ENCODE results near the gene SLC6A15. TPM values are rescaled to one million over a fixed set of nuclear protein-coding genes. Genes with fewer than 3 reads are reported as not detected.

SLC6A15 gene
- total RNA-seq, 4 donors from 2014 or later: 2.2 to 5.9 (median 4.0) TPM

DNA sequence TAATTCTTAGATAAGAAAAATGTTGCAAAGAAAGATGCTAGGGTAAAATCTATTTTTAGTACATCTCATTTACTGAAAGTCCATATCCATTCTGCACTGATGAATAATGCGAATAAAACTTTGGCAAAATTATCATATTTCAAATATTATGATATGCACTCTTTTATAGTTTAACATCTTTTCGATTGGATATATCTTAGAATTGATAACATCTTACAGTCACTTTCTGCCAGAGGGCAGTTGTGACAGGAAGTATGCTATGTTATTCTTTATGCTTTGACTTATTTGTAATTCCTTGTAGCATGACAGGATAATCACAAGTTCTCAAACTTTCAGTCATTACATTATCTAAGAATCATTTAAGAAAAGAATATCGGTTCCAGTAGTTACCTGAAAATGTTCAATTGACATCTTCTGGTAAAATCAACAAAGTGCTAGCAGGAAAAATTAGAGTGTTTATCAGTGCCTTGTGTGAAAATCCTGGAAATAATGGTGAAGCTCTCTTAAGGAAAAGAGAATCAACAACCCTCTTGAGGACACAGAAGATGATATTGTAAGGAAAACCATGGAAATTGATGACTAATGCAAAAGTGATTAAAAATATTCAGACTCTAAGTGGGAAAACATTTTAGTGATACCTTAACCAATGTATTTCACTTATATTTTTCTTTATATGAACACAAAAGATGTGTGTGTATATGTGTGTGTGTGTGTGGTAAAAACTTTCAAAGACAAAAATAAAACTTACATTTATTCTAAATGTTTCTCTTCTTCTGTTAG lies 95.5 kb downstream of the SLC6A15 start:
- no peak overlapping the region for H3K27ac ChIP-seq
- H3K4me1 ChIP-seq: no peaks in the 10 kb centered on the region
- TF ChIP-seq EP300 (IDR thresholded peaks at IDR 0.05) (no peak), POLR2AphosphoS5 (IDR thresholded peaks at IDR 0.05) (no peak), POLR2A (IDR thresholded peaks at IDR 0.05) (no peak)
- TF ChIP-seq, protein P1, sequence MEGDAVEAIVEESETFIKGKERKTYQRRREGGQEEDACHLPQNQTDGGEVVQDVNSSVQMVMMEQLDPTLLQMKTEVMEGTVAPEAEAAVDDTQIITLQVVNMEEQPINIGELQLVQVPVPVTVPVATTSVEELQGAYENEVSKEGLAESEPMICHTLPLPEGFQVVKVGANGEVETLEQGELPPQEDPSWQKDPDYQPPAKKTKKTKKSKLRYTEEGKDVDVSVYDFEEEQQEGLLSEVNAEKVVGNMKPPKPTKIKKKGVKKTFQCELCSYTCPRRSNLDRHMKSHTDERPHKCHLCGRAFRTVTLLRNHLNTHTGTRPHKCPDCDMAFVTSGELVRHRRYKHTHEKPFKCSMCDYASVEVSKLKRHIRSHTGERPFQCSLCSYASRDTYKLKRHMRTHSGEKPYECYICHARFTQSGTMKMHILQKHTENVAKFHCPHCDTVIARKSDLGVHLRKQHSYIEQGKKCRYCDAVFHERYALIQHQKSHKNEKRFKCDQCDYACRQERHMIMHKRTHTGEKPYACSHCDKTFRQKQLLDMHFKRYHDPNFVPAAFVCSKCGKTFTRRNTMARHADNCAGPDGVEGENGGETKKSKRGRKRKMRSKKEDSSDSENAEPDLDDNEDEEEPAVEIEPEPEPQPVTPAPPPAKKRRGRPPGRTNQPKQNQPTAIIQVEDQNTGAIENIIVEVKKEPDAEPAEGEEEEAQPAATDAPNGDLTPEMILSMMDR (IDR thresholded peaks at IDR 0.05): no peak
- H3K27me3 ChIP-seq: no peaks in the 10 kb centered on the region
- no peak overlapping the region for H3K4me3 ChIP-seq
- WGBS: 67% methylated on average over 3 of the region's 3 CpGs
- no peaks in the 10 kb centered on the region for H3K9me3 ChIP-seq
- H3K36me3 ChIP-seq: no peaks in the 10 kb centered on the region
- DNase-seq (ENCODE audit: low spot score in 2 of 2): no peak

DNA sequence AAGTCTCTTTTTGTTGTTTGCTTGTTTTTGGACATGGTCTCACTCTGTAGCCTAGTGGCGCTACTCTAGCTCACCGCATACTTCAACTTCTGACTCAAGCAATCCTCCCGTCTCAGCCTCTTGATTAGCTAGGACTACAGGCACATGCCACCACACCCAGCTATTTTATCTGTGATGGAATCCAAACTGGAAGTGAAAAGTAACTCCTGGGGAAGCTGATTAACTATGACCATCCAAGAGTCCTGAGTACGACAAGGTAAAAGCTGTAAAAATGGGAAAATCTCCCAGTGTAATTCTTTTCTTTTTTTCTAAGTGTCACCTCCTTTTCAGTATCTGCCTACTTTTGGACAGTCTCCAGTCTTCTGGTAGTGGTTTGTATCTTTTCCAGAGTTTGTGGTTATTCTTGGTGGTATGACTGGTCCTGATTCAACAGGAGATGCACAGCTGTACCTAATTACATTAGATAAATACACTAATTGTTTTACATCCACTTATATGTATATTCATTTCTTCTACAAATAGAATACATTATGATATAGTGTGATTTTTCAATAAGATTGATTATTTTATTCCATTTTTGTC lies 97.8 kb downstream of the SLC6A15 start:
- H3K27ac ChIP-seq: no peak overlapping the region
- no peaks in the 10 kb centered on the region for H3K27me3 ChIP-seq
- WGBS: 94% methylated on average over 4 of the region's 4 CpGs
- H3K4me1 ChIP-seq: no peaks in the 10 kb centered on the region
- no peaks in the 10 kb centered on the region for H3K36me3 ChIP-seq
- no peak for TF ChIP-seq EP300 (IDR thresholded peaks at IDR 0.05)
- no peak for TF ChIP-seq POLR2A (IDR thresholded peaks at IDR 0.05)
- no peak for TF ChIP-seq POLR2AphosphoS5 (IDR thresholded peaks at IDR 0.05)
- TF ChIP-seq, protein P1 (IDR thresholded peaks at IDR 0.05): no peak
- H3K9me3 ChIP-seq: no peaks in the 10 kb centered on the region
- DNase-seq (ENCODE audit: low spot score in 2 of 2): no peak
- no peak overlapping the region for H3K4me3 ChIP-seq

DNA sequence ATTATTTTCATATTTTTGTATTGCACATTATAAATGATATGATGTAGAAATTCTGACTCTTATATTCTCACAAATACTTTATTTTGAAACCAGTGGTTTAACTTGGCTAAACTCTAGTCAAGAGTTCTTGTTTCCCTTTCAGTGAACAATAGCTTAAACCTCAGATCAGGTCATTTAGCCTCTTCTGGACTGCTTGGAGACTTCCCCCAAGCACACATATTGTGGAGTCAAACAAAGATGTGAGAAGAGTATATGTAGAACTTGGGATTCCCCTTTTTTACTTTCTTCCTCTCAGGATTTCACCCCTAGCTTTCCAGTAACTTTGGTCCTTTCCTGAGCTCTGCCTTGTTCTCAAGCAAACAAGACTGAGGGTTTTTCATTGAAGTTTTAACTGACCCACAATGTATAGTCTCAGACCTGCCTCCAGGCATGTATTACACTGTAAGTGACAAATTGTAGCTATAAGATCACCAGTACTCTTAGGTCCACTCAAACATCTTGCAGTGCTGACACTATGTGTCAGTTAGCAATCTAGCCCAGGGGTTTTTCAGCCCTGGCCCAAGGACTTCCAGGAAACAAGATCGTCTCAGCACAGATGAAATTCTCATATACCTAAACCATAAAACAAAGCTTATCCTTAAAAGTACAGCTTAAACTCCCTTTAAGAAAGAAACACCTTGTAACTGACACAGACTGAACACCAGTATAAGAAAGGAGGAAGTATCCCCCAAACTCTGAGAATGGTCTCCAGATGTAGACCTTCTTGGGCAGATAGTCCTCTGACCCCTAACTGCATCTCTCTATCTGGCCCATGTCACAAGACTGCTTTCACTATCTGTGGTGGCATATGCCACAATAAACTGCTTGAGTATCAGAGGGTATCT lies 98.6 kb downstream of the SLC6A15 start:
- H3K4me3 ChIP-seq: no peak overlapping the region
- H3K9me3 ChIP-seq: no peaks in the 10 kb centered on the region
- no peaks in the 10 kb centered on the region for H3K36me3 ChIP-seq
- no peak overlapping the region for H3K27ac ChIP-seq
- no peaks in the 10 kb centered on the region for H3K27me3 ChIP-seq
- DNase-seq (ENCODE audit: low spot score in 2 of 2): no peak
- 88% methylated on average over 1 of the region's 1 CpG for WGBS
- TF ChIP-seq POLR2AphosphoS5 (IDR thresholded peaks at IDR 0.05) (no peak), EP300 (IDR thresholded peaks at IDR 0.05) (no peak), POLR2A (IDR thresholded peaks at IDR 0.05) (no peak)
- TF ChIP-seq, protein P1 (IDR thresholded peaks at IDR 0.05): no peak
- H3K4me1 ChIP-seq: no peaks in the 10 kb centered on the region

DNA sequence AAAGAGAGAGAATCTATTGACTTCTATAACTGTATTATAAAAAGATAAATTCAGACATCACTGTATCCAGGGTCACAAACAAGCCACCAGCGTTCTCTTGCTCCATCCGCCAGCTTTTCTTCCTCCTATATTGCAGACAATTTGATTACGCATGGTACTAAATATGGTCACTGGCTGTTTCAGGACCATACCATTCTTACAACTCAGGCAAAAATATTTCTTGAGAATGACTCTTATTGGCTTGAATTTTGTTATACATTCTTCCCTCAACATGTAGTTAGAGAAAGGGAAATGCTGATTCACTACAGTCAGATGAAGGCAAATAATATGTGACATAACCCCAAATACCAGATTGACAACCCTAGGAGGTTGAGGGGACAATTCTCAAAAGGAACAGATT lies 101.3 kb downstream of the SLC6A15 start:
- TF ChIP-seq POLR2AphosphoS5 (IDR thresholded peaks at IDR 0.05) (no peak), POLR2A (IDR thresholded peaks at IDR 0.05) (no peak), EP300 (IDR thresholded peaks at IDR 0.05) (no peak)
- TF ChIP-seq, protein P1 (IDR thresholded peaks at IDR 0.05): no peak
- 57% methylated on average over 3 of the region's 3 CpGs for WGBS
- Histone ChIP-seq H3K36me3 (no peaks in the 10 kb centered on the region), H3K4me3 (no peak overlapping the region), H3K27me3 (no peaks in the 10 kb centered on the region), H3K27ac (no peak overlapping the region), H3K4me1 (no peaks in the 10 kb centered on the region), H3K9me3 (no peaks in the 10 kb centered on the region)
- DNase-seq (ENCODE audit: low spot score in 2 of 2): no peak

DNA sequence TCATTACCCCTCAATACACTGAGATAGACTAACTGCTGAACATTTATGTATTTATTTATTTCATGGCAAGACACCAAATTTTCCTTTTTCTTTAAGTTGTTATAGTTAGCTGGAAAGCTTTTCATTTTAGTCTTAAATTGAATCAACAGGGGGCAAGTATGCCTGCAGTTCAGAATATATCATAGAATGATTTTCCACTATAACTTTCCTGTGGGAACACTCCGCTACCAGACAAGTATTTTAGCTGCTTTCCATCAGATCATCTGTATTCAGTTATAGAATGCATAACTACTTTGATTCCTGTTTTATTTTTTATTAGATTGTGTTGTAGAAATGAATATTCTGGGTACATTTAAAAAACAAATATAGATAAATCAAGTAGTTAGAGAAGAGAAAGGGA lies 102.0 kb downstream of the SLC6A15 start:
- H3K9me3 ChIP-seq: no peaks in the 10 kb centered on the region
- TF ChIP-seq POLR2A (IDR thresholded peaks at IDR 0.05) (no peak), POLR2AphosphoS5 (IDR thresholded peaks at IDR 0.05) (no peak), EP300 (IDR thresholded peaks at IDR 0.05) (no peak)
- TF ChIP-seq, protein P1 (IDR thresholded peaks at IDR 0.05): no peak
- no peak for DNase-seq (ENCODE audit: low spot score in 2 of 2)
- WGBS: 93% methylated on average over 1 of the region's 1 CpG
- no peaks in the 10 kb centered on the region for H3K27me3 ChIP-seq
- H3K27ac ChIP-seq: no peak overlapping the region
- no peaks in the 10 kb centered on the region for H3K36me3 ChIP-seq
- H3K4me3 ChIP-seq: no peak overlapping the region
- H3K4me1 ChIP-seq: no peaks in the 10 kb centered on the region
